Activated CD8-positive, alpha-beta T cell treated with anti-CD3 and anti-CD28 coated beads for 36 hours (primary cell): Measurements from ENCODE around the gene CFAP299. TPM values are rescaled to one million over a fixed set of nuclear protein-coding genes. Genes with fewer than 3 reads are reported as not detected.

Source experiments
- ATAC-seq: fragments of 200-7000 bp; cut with Tn5 transposase; one replicate; pipeline ENCODE4 v1.10.0; 2021; ENCODE audit warnings: mild to moderate bottlenecking, moderate library complexity
- CTCF ChIA-PET: fragments of 350-600 bp; sonication (Branson Sonifier 250); formaldehyde crosslinking; loops from one replicate; lab custom pipeline; 2021; ENCODE audit warnings: antibody characterized with exemption; lab: Charles Lee
- POLR2A ChIA-PET: fragments of 350-600 bp; sonication (Branson Sonifier 250); formaldehyde crosslinking; loops from one replicate; lab custom pipeline; 2021; ENCODE audit warnings: antibody characterized with exemption; lab: Charles Lee
- DNase-seq: peaks from one replicate; pipeline ENCODE4 v3.0.0-alpha.2; 2020
- H3K27ac Mint-ChIP-seq: one replicate; pipeline ENCODE4 v1.8.0; 2021; ENCODE audit warnings: mild to moderate bottlenecking, mixed read lengths
- H3K27me3 Mint-ChIP-seq: one replicate; pipeline ENCODE4 v1.8.0; 2021; ENCODE audit warnings: mixed read lengths
- H3K36me3 Mint-ChIP-seq: one replicate; pipeline ENCODE4 v1.8.0; 2021; ENCODE audit warnings: low read depth, mixed read lengths
- H3K4me1 Mint-ChIP-seq: one replicate; pipeline ENCODE4 v1.8.0; 2021; ENCODE audit warnings: low read depth, mixed read lengths
- H3K4me3 Mint-ChIP-seq: one replicate; pipeline ENCODE4 v1.8.0; 2021; ENCODE audit warnings: mild to moderate bottlenecking, moderate library complexity, mixed read lengths
- H3K9me3 Mint-ChIP-seq: one replicate; pipeline ENCODE4 v1.8.0; 2021; ENCODE audit warnings: mixed read lengths
- intact Hi-C: fragments of 100-400 bp; cut with micrococcal nuclease; formaldehyde crosslinking; loops from one replicate; pipeline ENCODE4 v1.10.0; 2022
- total RNA-seq, 2 experiments: library from RNA; stranded (reverse); gene quantifications; one replicate each; pipeline ENCODE4 v1.2.3, GENCODE V29; 2021
- TF ChIP-seq, protein P1 (sequence below): fragments of 200-600 bp; IDR thresholded peaks from one replicate; pipeline ENCODE4 v1.8.0; 2022; ENCODE audit warnings: antibody characterized with exemption, mild to moderate bottlenecking

The CFAP299 gene
- total RNA-seq, 2 experiments from 2014 or later = not detected

GRCh38 chr4:80475236-80475635 is 139.7 kb downstream of the CFAP299 start:
- no peak for DNase-seq
- H3K4me1 Mint-ChIP-seq = no peaks in the 10 kb centered on the region
- intact Hi-C loops = no loop called here
- H3K36me3 Mint-ChIP-seq = no peaks in the 10 kb centered on the region
- no peak for ATAC-seq
- TF ChIP-seq, protein P1, sequence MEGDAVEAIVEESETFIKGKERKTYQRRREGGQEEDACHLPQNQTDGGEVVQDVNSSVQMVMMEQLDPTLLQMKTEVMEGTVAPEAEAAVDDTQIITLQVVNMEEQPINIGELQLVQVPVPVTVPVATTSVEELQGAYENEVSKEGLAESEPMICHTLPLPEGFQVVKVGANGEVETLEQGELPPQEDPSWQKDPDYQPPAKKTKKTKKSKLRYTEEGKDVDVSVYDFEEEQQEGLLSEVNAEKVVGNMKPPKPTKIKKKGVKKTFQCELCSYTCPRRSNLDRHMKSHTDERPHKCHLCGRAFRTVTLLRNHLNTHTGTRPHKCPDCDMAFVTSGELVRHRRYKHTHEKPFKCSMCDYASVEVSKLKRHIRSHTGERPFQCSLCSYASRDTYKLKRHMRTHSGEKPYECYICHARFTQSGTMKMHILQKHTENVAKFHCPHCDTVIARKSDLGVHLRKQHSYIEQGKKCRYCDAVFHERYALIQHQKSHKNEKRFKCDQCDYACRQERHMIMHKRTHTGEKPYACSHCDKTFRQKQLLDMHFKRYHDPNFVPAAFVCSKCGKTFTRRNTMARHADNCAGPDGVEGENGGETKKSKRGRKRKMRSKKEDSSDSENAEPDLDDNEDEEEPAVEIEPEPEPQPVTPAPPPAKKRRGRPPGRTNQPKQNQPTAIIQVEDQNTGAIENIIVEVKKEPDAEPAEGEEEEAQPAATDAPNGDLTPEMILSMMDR = no peak
- no peaks in the 10 kb centered on the region for H3K9me3 Mint-ChIP-seq
- no peak overlapping the region for H3K27ac Mint-ChIP-seq
- no peaks in the 10 kb centered on the region for H3K27me3 Mint-ChIP-seq
- no peak overlapping the region for H3K4me3 Mint-ChIP-seq
- ChIA-PET POLR2A (no interaction called here), CTCF (no interaction called here)

DNA sequence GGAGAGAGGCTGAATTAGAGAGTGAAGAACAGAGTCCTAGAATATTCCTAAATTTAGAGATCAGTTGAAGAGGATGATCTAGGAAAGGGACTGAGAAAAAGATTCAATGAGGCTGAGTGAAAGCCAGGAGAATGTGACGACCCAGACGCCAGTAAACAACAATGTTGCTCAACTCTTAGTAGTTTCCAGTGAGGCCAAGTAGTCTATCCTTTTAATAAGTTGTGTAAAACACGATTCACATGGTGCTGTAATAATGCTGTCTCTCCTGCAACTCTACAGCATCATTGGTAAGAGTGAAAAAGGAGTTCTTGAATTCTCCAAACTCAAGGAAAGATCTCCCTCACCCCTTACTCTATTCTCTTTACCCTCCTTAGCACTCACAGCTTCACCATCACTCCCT is 140.3 kb downstream of the CFAP299 start:
- no peak overlapping the region for H3K27ac Mint-ChIP-seq
- H3K4me3 Mint-ChIP-seq = no peak overlapping the region
- CTCF ChIA-PET = no interaction called here
- intact Hi-C loops = no loop called here
- POLR2A ChIA-PET = no interaction called here
- no peak for DNase-seq
- no peaks in the 10 kb centered on the region for H3K4me1 Mint-ChIP-seq
- ATAC-seq = no peak
- no peaks in the 10 kb centered on the region for H3K9me3 Mint-ChIP-seq
- H3K27me3 Mint-ChIP-seq = no peaks in the 10 kb centered on the region
- TF ChIP-seq, protein P1 = no peak
- H3K36me3 Mint-ChIP-seq = no peaks in the 10 kb centered on the region

- ChIA-PET CTCF (interaction anchor here (1.1 kb wide), 1 partner anchor 11 kb away, joined by 4 read pairs; no protein-coding TSS in a partner anchor), POLR2A (no interaction called here)
- H3K27ac Mint-ChIP-seq = no peak overlapping the region
- H3K27me3 Mint-ChIP-seq = no peaks in the 10 kb centered on the region
- TF ChIP-seq, protein P1 = no peak
- intact Hi-C loops = no loop called here
- H3K4me1 Mint-ChIP-seq = no peaks in the 10 kb centered on the region
- peaks cover 2% of the 10 kb centered on the region for H3K9me3 Mint-ChIP-seq
- H3K4me3 Mint-ChIP-seq = no peak overlapping the region
- no peak for DNase-seq
- no peak for ATAC-seq
- no peaks in the 10 kb centered on the region for H3K36me3 Mint-ChIP-seq
Measured at GRCh38 chr4:80484712-80485111, 149.2 kb downstream of the CFAP299 start.

DNA sequence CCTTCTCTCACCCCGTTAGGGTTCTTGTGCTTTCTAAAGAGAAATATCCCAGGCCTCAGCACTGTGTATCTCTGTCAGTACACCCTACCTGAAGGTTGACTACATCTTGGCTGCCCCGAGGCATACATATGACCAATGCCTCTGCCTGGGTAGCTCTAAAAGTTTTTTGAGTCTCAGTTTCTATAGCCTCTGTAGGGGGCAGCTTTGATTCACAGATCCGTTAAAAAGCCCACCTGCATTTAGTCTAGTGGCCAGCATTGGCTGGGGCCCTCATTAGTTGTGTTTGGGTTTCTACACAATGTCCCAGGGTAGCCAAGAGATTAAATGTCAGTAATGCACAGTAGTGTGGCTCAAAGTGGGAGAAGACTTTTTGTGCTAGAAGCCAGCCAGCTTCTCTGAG is 151.1 kb downstream of the CFAP299 start:
- DNase-seq (no peak), ATAC-seq (no peak)
- CTCF ChIA-PET = no interaction called here
- POLR2A ChIA-PET = no interaction called here
- intact Hi-C loops = no loop called here
- TF ChIP-seq, protein P1 = no peak
- H3K9me3 Mint-ChIP-seq = peaks cover 2% of the 10 kb centered on the region
- H3K4me1 Mint-ChIP-seq = peaks cover 8% of the 10 kb centered on the region
- no peak overlapping the region for H3K27ac Mint-ChIP-seq
- H3K36me3 Mint-ChIP-seq = no peaks in the 10 kb centered on the region
- H3K27me3 Mint-ChIP-seq = no peaks in the 10 kb centered on the region
- no peak overlapping the region for H3K4me3 Mint-ChIP-seq

DNA sequence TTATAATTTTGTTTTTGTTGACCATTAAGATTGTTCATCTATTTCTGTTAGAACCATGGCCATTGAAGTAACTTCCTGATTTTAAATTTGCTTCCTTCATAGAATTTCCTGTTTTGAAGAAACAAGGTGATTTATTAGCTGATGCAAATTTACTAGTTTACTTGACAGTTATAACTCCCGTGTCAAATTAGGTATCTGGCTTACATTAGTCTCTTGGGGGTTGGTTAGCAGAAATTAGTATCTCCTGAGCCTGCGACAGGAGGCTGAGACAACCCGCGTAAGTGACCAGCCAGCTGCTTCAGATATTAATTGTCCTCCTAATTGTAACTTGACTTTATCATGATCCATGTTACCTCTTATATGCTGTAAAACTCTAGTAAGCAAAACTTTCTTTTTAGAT is 154.3 kb downstream of the CFAP299 start:
- Mint-ChIP-seq H3K4me3 (no peak overlapping the region), H3K36me3 (peaks cover 10% of the 10 kb centered on the region), H3K4me1 (peaks cover 33% of the 10 kb centered on the region), H3K27me3 (no peaks in the 10 kb centered on the region), H3K27ac (no peak overlapping the region), H3K9me3 (peaks cover 10% of the 10 kb centered on the region)
- intact Hi-C loops = no loop called here
- DNase-seq = no peak
- TF ChIP-seq, protein P1 = no peak
- POLR2A ChIA-PET = no interaction called here
- no peak for ATAC-seq
- CTCF ChIA-PET = interaction anchor here (2.2 kb wide), 1 partner anchor 12 kb away, joined by 5 read pairs; no protein-coding TSS in a partner anchor
